ENCODE measurements around the gene C12orf56. TPM values are rescaled to one million over a fixed set of nuclear protein-coding genes. Genes with fewer than 3 reads are reported as not detected.
"Not testable (repeated sequence)": the region's sequence is repeated elsewhere in the genome, so short reads cannot be mapped to it uniquely, and the experiment has no call there.

The C12orf56 gene
- total and polyA plus RNA-seq, 9 donors, result not detected

GRCh38 chr12:64293654-64294364 lies 96.7 kb downstream of the C12orf56 start:
- 86 to 92% (median 90%) methylated on average over 4 of the region's 4 CpGs for WGBS, 3 donors
- TF ChIP-seq CTCF (IDR thresholded peaks at IDR 0.05) (no peak), POLR2A (IDR thresholded peaks at IDR 0.05) (no peak), EP300 (IDR thresholded peaks at IDR 0.05) (no peak)
- no peak overlapping the region for H3K27ac ChIP-seq
- H3K9me3 ChIP-seq, result no peaks in the 10 kb centered on the region
- no peaks in the 10 kb centered on the region for H3K27me3 ChIP-seq
- intact Hi-C loops (cut with DNase I), result no loop called here
- H3K36me3 ChIP-seq, result no peaks in the 10 kb centered on the region
- no peaks in the 10 kb centered on the region for H3K4me1 ChIP-seq (ENCODE audit: insufficient read depth)
- DNase-seq, result no peak
- H3K4me3 ChIP-seq, result no peak overlapping the region

DNA sequence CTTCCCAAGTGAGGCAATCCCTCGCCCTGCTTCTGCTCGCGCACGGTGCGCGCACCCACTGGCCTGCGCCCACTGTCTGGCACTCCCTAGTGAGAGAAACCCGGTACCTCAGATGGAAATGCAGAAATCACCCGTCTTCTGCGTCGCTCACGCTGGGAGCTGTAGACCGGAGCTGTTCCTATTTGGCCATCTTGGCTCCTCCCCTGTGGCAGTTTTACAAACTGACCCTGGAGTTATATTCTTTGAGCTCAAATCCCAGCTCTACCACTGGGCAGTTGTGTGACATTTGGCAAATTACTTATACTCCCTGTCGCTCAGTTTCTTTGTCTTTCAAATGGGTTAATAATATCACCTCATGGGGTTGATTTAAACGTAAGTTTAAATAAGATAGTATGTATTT lies 97.4 kb downstream of the C12orf56 start:
- H3K27me3 ChIP-seq; H3K4me1 ChIP-seq (ENCODE audit: insufficient read depth); DNase-seq; H3K27ac ChIP-seq; H3K4me3 ChIP-seq; H3K36me3 ChIP-seq; intact Hi-C loops (cut with DNase I); H3K9me3 ChIP-seq: not testable (repeated sequence)
- WGBS, 3 donors, result 95 to 96% (median 96%) methylated on average over 8 to 13 of the region's 15 CpGs

DNA sequence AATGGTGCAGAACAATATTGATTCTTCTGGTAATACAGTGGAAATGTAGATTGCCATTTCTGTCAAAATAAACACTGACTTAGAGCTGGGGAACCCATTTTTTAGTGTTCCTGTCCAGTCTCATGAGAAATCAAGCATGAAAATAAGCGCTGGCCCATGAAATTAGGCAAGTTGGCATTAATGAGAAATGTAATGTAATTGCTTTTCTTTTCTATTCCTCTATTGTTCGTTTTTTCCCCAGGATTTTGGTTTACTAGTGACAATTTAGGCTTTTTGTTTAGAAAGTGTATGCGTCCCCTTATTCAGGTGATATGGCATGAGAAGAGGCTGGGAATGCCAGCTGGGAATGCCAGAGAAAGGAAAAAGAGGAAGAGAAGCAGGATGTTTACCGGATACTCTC lies 104.0 kb downstream of the C12orf56 start:
- 68 to 88% (median 85%) methylated on average over 4 of the region's 4 CpGs for WGBS, 3 donors
- TF ChIP-seq CTCF (IDR thresholded peaks at IDR 0.05) (no peak), EP300 (IDR thresholded peaks at IDR 0.05) (no peak), POLR2A (IDR thresholded peaks at IDR 0.05) (no peak)
- no peak overlapping the region for H3K4me3 ChIP-seq
- no peak overlapping the region for H3K27ac ChIP-seq
- no peaks in the 10 kb centered on the region for H3K36me3 ChIP-seq
- intact Hi-C loops (cut with DNase I), result no loop called here
- no peaks in the 10 kb centered on the region for H3K27me3 ChIP-seq
- DNase-seq, result no peak
- no peaks in the 10 kb centered on the region for H3K9me3 ChIP-seq
- no peaks in the 10 kb centered on the region for H3K4me1 ChIP-seq (ENCODE audit: insufficient read depth)

DNA sequence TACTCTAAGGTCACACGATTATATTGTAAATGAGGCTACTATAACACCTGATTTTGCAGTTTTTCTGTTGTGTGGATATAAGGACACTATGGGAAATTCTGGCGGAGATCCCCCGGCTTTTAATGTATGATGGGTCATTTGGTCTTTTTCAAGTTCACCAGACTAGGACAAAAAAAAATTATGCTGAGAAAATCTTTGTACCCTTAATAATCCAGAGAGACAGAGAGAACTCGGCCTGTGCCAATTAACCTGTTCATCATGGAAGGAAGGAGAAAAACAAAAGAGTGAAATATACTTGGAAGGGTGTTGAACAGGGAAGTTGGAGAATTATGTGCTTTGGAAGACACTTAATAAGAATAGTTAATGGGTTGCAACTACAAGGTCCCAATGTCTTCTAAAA lies 106.3 kb downstream of the C12orf56 start:
- intact Hi-C loops (cut with DNase I), result no loop called here
- Histone ChIP-seq H3K27me3 (no peaks in the 10 kb centered on the region), H3K4me3 (no peak overlapping the region), H3K36me3 (no peaks in the 10 kb centered on the region), H3K27ac (no peak overlapping the region), H3K4me1 (ENCODE audit: insufficient read depth) (no peaks in the 10 kb centered on the region), H3K9me3 (no peaks in the 10 kb centered on the region)
- 90 to 93% (median 92%) methylated on average over 4 of the region's 4 CpGs for WGBS, 3 donors
- no peak for DNase-seq
- TF ChIP-seq CTCF (IDR thresholded peaks at IDR 0.05), result no peak

GRCh38 chr12:64278421-64278820 lies 112.1 kb downstream of the C12orf56 start:
- WGBS, 3 donors, result 92 to 93% (median 92%) methylated on average over 4 of the region's 4 CpGs
- no peak for TF ChIP-seq CTCF (IDR thresholded peaks at IDR 0.05)
- no peak for TF ChIP-seq EP300 (IDR thresholded peaks at IDR 0.05)
- TF ChIP-seq POLR2A (IDR thresholded peaks at IDR 0.05), result no peak
- intact Hi-C loops (cut with DNase I), result no loop called here
- Histone ChIP-seq H3K4me3 (no peak overlapping the region), H3K27me3 (no peaks in the 10 kb centered on the region), H3K9me3 (no peaks in the 10 kb centered on the region), H3K36me3 (no peaks in the 10 kb centered on the region), H3K27ac (no peak overlapping the region), H3K4me1 (ENCODE audit: insufficient read depth) (no peaks in the 10 kb centered on the region)
- no peak for DNase-seq
